ENCODE measurements around the gene SYTL2. TPM values are rescaled to one million over a fixed set of nuclear protein-coding genes. Genes with fewer than 3 reads are reported as not detected.

SYTL2 gene
- total and polyA plus RNA-seq, 2 donors (not counting 1 experiment from before 2014, with no cell fraction given), result 165 to 387 TPM

GRCh38 chr11:85752890-85753581, 57.9 kb downstream of the SYTL2 start:
- H3K36me3 ChIP-seq (ENCODE audit: control insufficient read depth, insufficient read depth, low read length), result no peaks in the 10 kb centered on the region
- H3K4me3 ChIP-seq (replicated peaks in 1 of 4; ENCODE audit: control extremely low read depth in 1 of 4, insufficient read depth in 1 of 4, low read depth in 3 of 4, low read length in 4 of 4), result no peak overlapping the region
- no peaks in the 10 kb centered on the region for H3K27me3 ChIP-seq (ENCODE audit: control insufficient read depth, insufficient read depth, low read length)
- no peak overlapping the region for H3K4me2 ChIP-seq (ENCODE audit: extremely low read depth, insufficient read depth, low read length)
- no peak overlapping the region for H2AFZ ChIP-seq (ENCODE audit: low read length)
- H3K9me3 ChIP-seq (ENCODE audit: control insufficient read depth, insufficient read depth, low read depth, low read length), result no peaks in the 10 kb centered on the region
- H3K4me1 ChIP-seq (ENCODE audit: control insufficient read depth, extremely low read depth, insufficient read depth, low read length), result peaks cover 6% of the 10 kb centered on the region
- no peaks in the 10 kb centered on the region for H4K20me1 ChIP-seq (ENCODE audit: control insufficient read depth, extremely low read depth, insufficient read depth, low read length)
- DNase-seq (ENCODE audit: low read depth in 2 of 2), result no peak
- H3K79me2 ChIP-seq (ENCODE audit: control insufficient read depth, insufficient read depth, low read length), result no peaks in the 10 kb centered on the region
- no peak overlapping the region for H3K27ac ChIP-seq (ENCODE audit: insufficient read depth, low read length)
- H3K9ac ChIP-seq (ENCODE audit: insufficient read depth, low read length), result no peak overlapping the region
- TF ChIP-seq CTCF (conservative IDR thresholded peaks at IDR 0.05 in 1 of 2, IDR thresholded peaks at IDR 0.05 in 1 of 2; ENCODE audit: low read depth in 1 of 2, low read length in 2 of 2), result no peak
- TF ChIP-seq EZH2 (IDR thresholded peaks at IDR 0.05; ENCODE audit: low read length, missing control alignments), result no peak

GRCh38 chr11:85752201-85752889, 58.6 kb downstream of the SYTL2 start:
- H3K9ac ChIP-seq (ENCODE audit: insufficient read depth, low read length), result no peak overlapping the region
- no peak overlapping the region for H3K27ac ChIP-seq (ENCODE audit: insufficient read depth, low read length)
- no peak for DNase-seq (ENCODE audit: low read depth in 2 of 2)
- H3K9me3 ChIP-seq (ENCODE audit: control insufficient read depth, insufficient read depth, low read depth, low read length), result no peaks in the 10 kb centered on the region
- no peaks in the 10 kb centered on the region for H3K79me2 ChIP-seq (ENCODE audit: control insufficient read depth, insufficient read depth, low read length)
- H2AFZ ChIP-seq (ENCODE audit: low read length), result no peak overlapping the region
- no peaks in the 10 kb centered on the region for H3K36me3 ChIP-seq (ENCODE audit: control insufficient read depth, insufficient read depth, low read length)
- TF ChIP-seq CTCF (conservative IDR thresholded peaks at IDR 0.05 in 1 of 2, IDR thresholded peaks at IDR 0.05 in 1 of 2; ENCODE audit: low read depth in 1 of 2, low read length in 2 of 2) (no peak), EZH2 (IDR thresholded peaks at IDR 0.05; ENCODE audit: low read length, missing control alignments) (no peak)
- H3K27me3 ChIP-seq (ENCODE audit: control insufficient read depth, insufficient read depth, low read length), result no peaks in the 10 kb centered on the region
- no peak overlapping the region for H3K4me3 ChIP-seq (replicated peaks in 1 of 4; ENCODE audit: control extremely low read depth in 1 of 4, insufficient read depth in 1 of 4, low read depth in 3 of 4, low read length in 4 of 4)
- H3K4me1 ChIP-seq (ENCODE audit: control insufficient read depth, extremely low read depth, insufficient read depth, low read length), result peaks cover 6% of the 10 kb centered on the region
- no peaks in the 10 kb centered on the region for H4K20me1 ChIP-seq (ENCODE audit: control insufficient read depth, extremely low read depth, insufficient read depth, low read length)
- no peak overlapping the region for H3K4me2 ChIP-seq (ENCODE audit: extremely low read depth, insufficient read depth, low read length)

- Histone ChIP-seq H3K9ac (ENCODE audit: insufficient read depth, low read length) (no peak overlapping the region), H3K9me3 (ENCODE audit: control insufficient read depth, insufficient read depth, low read depth, low read length) (no peaks in the 10 kb centered on the region), H3K27me3 (ENCODE audit: control insufficient read depth, insufficient read depth, low read length) (no peaks in the 10 kb centered on the region), H3K4me2 (ENCODE audit: extremely low read depth, insufficient read depth, low read length) (no peak overlapping the region), H3K79me2 (ENCODE audit: control insufficient read depth, insufficient read depth, low read length) (no peaks in the 10 kb centered on the region), H3K36me3 (ENCODE audit: control insufficient read depth, insufficient read depth, low read length) (no peaks in the 10 kb centered on the region), H3K4me1 (ENCODE audit: control insufficient read depth, extremely low read depth, insufficient read depth, low read length) (peaks cover 6% of the 10 kb centered on the region), H2AFZ (ENCODE audit: low read length) (no peak overlapping the region), H3K4me3 (replicated peaks in 1 of 4; ENCODE audit: control extremely low read depth in 1 of 4, insufficient read depth in 1 of 4, low read depth in 3 of 4, low read length in 4 of 4) (no peak overlapping the region), H3K27ac (ENCODE audit: insufficient read depth, low read length) (no peak overlapping the region), H4K20me1 (ENCODE audit: control insufficient read depth, extremely low read depth, insufficient read depth, low read length) (no peaks in the 10 kb centered on the region)
- DNase-seq (ENCODE audit: low read depth in 2 of 2), result peak in 1 of 2 donors; percentile 33
- no peak for TF ChIP-seq CTCF (conservative IDR thresholded peaks at IDR 0.05 in 1 of 2, IDR thresholded peaks at IDR 0.05 in 1 of 2; ENCODE audit: low read depth in 1 of 2, low read length in 2 of 2)
- no peak for TF ChIP-seq EZH2 (IDR thresholded peaks at IDR 0.05; ENCODE audit: low read length, missing control alignments)
These were observed 59.2 kb downstream of the SYTL2 start for GRCh38 chr11:85751724-85752123.
